GM12878 (cell line): ENCODE results near the gene GRIK4. TPM values are rescaled to one million over a fixed set of nuclear protein-coding genes. Genes with fewer than 3 reads are reported as not detected.

ENCODE experiments used
- ATAC-seq: fragments of 200-7000 bp; cut with Tn5 transposase; 3 replicates; pipeline ENCODE4 v1.9.1; 2020; ENCODE audit warnings: mild to moderate bottlenecking, moderate library complexity
- BruUV-seq: library from RNA; stranded (reverse); fragments of 400-500 nt; replicated peaks from 2 replicates; lab custom pipeline; 2021; lab: Mats Ljungman, UMichigan
- CTCF ChIA-PET: fragments of 300-600 bp; sonication (Branson Sonifier 250); formaldehyde crosslinking; extraction: SDS; loops from one replicate; lab custom pipeline; 2021; ENCODE audit warnings: inconsistent platforms; lab: Yijun Ruan, JAX
- POLR2A ChIA-PET: fragments of 350-600 bp; formaldehyde crosslinking; extraction: SDS; loops from one replicate; lab custom pipeline; 2021; ENCODE audit warnings: inconsistent platforms; lab: Charles Lee
- RAD21 ChIA-PET: fragments of 300-600 bp; sonication (Branson Sonifier 250); formaldehyde crosslinking; loops from one replicate; lab custom pipeline; 2023; ENCODE audit warnings: antibody characterized with exemption; ENCODE audit not compliant: unreplicated experiment; lab: Charles Lee
- SMC1A ChIA-PET: fragments of 300-600 bp; sonication (Branson Sonifier 250); formaldehyde crosslinking; loops from one replicate; lab custom pipeline; 2023; ENCODE audit not compliant: unreplicated experiment, uncharacterized antibody; lab: Charles Lee
- DNase-seq: peaks from one replicate; pipeline ENCODE4 v3.0.0-alpha.2; 2011; ENCODE audit warnings: low read depth, low spot score
- FAIRE-seq: peaks from 3 replicates; lab custom pipeline; 2011; peaks lifted over from hg19 to GRCh38; lab: Jason Lieb, UNC
- H2AFZ ChIP-seq: 2 replicates; pipeline ENCODE4 v1.6.0; 2011; ENCODE audit warnings: low read depth, low read length, control low read depth; ENCODE audit not compliant: control insufficient read depth
- H3K27ac ChIP-seq: 2 replicates; pipeline ENCODE4 v1.5.1; 2011; ENCODE audit warnings: control low read depth; ENCODE audit not compliant: control insufficient read depth, insufficient read depth
- H3K27me3 ChIP-seq, 2 experiments: replicated peaks in 1 of 2; 2 replicates each; pipeline versions ENCODE4 v1.6.0 to v1.6.1; 2011; ENCODE audit warnings: low read length in 1 of 2; ENCODE audit not compliant: control insufficient read depth in 2 of 2, insufficient read depth in 2 of 2
- H3K36me3 ChIP-seq, 2 experiments: 2 replicates each; pipeline ENCODE4 v1.5.1; 2011; ENCODE audit warnings: low read length in 1 of 2; ENCODE audit not compliant: control insufficient read depth in 2 of 2, insufficient read depth in 2 of 2
- H3K4me1 ChIP-seq: 2 replicates; pipeline ENCODE4 v1.6.1; 2011; ENCODE audit warnings: mild to moderate bottlenecking, low read length, moderate library complexity, mixed read lengths; ENCODE audit not compliant: control insufficient read depth, insufficient read depth
- H3K4me2 ChIP-seq: 2 replicates; pipeline ENCODE4 v1.6.0; 2011; ENCODE audit warnings: control low read depth; ENCODE audit not compliant: control insufficient read depth, insufficient read depth
- H3K4me3 ChIP-seq: fragments of 200-600 bp; sonication (generic); 2 replicates; pipeline ENCODE4 v1.5.1; 2016
- H3K79me2 ChIP-seq: 2 replicates; pipeline ENCODE4 v1.6.0; 2011; ENCODE audit warnings: low read length; ENCODE audit not compliant: control insufficient read depth, insufficient read depth
- H3K9ac ChIP-seq: 2 replicates; pipeline ENCODE4 v1.8.0; 2011; ENCODE audit warnings: low read length, control low read depth, mixed read lengths; ENCODE audit not compliant: control insufficient read depth, insufficient read depth
- H3K9me3 ChIP-seq: replicated peaks from 3 replicates; pipeline ENCODE4 v1.5.1; 2011; ENCODE audit warnings: mild to moderate bottlenecking, low read length; ENCODE audit not compliant: control insufficient read depth, insufficient read depth
- H4K20me1 ChIP-seq: 2 replicates; pipeline ENCODE4 v1.6.0; 2011; ENCODE audit not compliant: control insufficient read depth, insufficient read depth
- BRCA1 ChIP-seq: IDR thresholded peaks from 2 replicates; pipeline ENCODE4 v1.6.1; 2011; ENCODE audit warnings: low read depth, low read length, improper control_type of control experiment
- CHD2 ChIP-seq: IDR thresholded peaks from 2 replicates; pipeline ENCODE4 v1.6.1; 2011; ENCODE audit warnings: low read depth, low read length, improper control_type of control experiment, borderline replicate concordance
- CREB1 ChIP-seq: IDR thresholded peaks from 2 replicates; pipeline ENCODE4 v1.6.1; 2012; ENCODE audit warnings: low read depth, mild to moderate bottlenecking, inconsistent platforms
- PAX8 ChIP-seq: fragments of 450-650 bp; IDR thresholded peaks from 2 replicates; pipeline ENCODE4 v1.6.1; 2017; ENCODE audit warnings: mild to moderate bottlenecking, moderate library complexity
- WGBS: methylation state at CpG from one replicate; pipeline ENCODE4 v1.1.6; 2016; ENCODE audit warnings: low lambda C conversion rate; ENCODE audit not compliant: insufficient replicate concordance, insufficient coverage; ENCODE audit errors: missing lambda C conversion rate; 5-methylcytosine and 5-hydroxymethylcytosine counted together
- in situ Hi-C: fragments of 300-500 bp; cut with MboI; formaldehyde crosslinking; loops from 9 replicates; pipeline ENCODE4 v1.14.3; 2018; ENCODE audit warnings: mixed read lengths
- intact Hi-C: fragments of 100-400 bp; cut with micrococcal nuclease; formaldehyde crosslinking; loops from one replicate; pipeline ENCODE4 v1.14.2; 2022; ENCODE audit not compliant: unreplicated experiment
- polyA plus RNA-seq, 11 experiments: library from polyadenylated mRNA; depleted of rRNA in 4 of 11; unstranded in 6 of 11; stranded (reverse) in 5 of 11; fragments of >200 nt; fragmentation: Nextera tagmentation in 4 of 11; fragmentation: Illumina TruSeq in 1 of 11; extraction: Ambion mirVana in 4 of 11; extraction: Trizol in 1 of 11; gene quantifications; 1 replicate in 1 of 11; 2 replicates in 10 of 11; pipeline versions ENCODE4 v1.2.1 to v1.2.3, GENCODE V29; 2011 to 2016; ENCODE audit warnings: inconsistent platforms in 2 of 11, missing spikeins in 2 of 11, low read depth in 1 of 11
- total RNA-seq, 4 experiments: library from RNA; depleted of rRNA in 3 of 4; stranded (reverse); fragments of >200 nt in 3 of 4; fragmentation: Illumina TruSeq in 1 of 4; extraction: Trizol in 1 of 4; gene quantifications; 2 replicates each; pipeline versions ENCODE4 v1.2.1 to v1.2.3, GENCODE V29; 2013 to 2021
- TF ChIP-seq, protein P1 (sequence below): fragments of 150-350 bp; IDR thresholded peaks from 2 replicates; pipeline ENCODE4 v1.6.1; 2016; ENCODE audit warnings: low read depth, low read length

The GRIK4 gene
- total and polyA plus RNA-seq, 10 of the 15 experiments (the other 5 are each of a cell fraction or from before 2014, with no cell fraction given), result 0.33 to 3.6 (median 0.72) TPM

DNA sequence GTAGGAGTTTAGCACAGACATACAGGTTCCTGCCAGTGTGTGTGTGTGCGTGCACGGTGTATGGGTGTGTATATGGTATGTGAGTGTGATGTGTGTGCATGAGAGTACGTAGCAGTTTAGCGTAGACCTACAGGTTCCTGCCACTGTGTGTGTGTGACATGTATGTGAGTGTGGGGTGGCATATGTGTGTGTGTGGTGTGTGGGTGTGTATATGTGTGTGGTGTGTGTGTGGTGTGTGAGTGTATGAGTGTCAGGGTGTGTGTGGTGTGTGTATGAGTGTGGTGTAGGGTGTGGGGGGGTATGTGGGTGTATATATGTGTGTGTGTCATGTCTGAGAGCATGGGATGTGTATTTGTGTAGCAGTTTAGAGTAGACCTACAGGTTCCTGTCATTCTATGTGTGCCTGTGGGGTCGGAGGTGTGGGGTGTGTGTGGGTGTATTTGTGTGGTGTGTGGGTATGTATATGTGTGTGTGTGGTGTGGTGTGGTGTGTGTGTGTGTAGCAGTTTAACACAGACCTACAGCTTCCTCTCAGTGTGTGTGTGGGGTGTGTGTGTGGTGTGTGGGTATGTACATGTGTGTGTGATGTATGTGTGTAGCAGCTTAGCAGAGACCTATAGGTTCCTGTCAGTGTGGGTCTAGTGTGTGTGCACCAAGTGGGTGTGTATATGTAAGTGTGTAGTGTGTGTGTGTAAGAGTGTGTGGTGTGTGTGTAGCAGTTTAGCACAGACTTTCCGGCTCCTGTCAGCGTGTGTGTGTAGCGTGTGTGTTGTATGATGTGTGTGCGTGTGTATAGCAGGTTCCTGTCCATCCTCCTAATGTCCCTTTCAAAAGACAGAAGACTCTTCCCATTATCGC lies 480.5 kb downstream of the GRIK4 start:
- Histone ChIP-seq H3K4me2 (no peak overlapping the region), H3K27me3 (peaks cover 0 to 4% of the 10 kb centered on the region in 2 experiments; a peak in 3 of 4 replicates), H3K36me3 (no peaks in the 10 kb centered on the region), H3K27ac (no peak overlapping the region), H3K79me2 (no peaks in the 10 kb centered on the region), H3K9ac (no peak overlapping the region), H2AFZ (no peak overlapping the region), H4K20me1 (no peaks in the 10 kb centered on the region), H3K9me3 (no peaks in the 10 kb centered on the region), H3K4me3 (no peak overlapping the region), H3K4me1 (no peaks in the 10 kb centered on the region)
- POLR2A ChIA-PET, result no interaction called here
- no TSS peak for BruUV-seq
- intact Hi-C loops, result no loop called here
- CTCF ChIA-PET, result no interaction called here
- ATAC-seq (no peak), FAIRE-seq (no peak), DNase-seq (no peak)
- RAD21 ChIA-PET, result no interaction called here
- in situ Hi-C loops, result no loop called here
- SMC1A ChIA-PET, result interaction anchor here (1.2 kb wide), 1 partner anchor 45 kb away, joined by 5 read pairs; no protein-coding TSS in a partner anchor
- WGBS, result 65% methylated on average over 10 of the region's 10 CpGs
- TF ChIP-seq CREB1 (no peak), BRCA1 (no peak)

- no peaks in the 10 kb centered on the region for H4K20me1 ChIP-seq
- TF ChIP-seq, protein P1, sequence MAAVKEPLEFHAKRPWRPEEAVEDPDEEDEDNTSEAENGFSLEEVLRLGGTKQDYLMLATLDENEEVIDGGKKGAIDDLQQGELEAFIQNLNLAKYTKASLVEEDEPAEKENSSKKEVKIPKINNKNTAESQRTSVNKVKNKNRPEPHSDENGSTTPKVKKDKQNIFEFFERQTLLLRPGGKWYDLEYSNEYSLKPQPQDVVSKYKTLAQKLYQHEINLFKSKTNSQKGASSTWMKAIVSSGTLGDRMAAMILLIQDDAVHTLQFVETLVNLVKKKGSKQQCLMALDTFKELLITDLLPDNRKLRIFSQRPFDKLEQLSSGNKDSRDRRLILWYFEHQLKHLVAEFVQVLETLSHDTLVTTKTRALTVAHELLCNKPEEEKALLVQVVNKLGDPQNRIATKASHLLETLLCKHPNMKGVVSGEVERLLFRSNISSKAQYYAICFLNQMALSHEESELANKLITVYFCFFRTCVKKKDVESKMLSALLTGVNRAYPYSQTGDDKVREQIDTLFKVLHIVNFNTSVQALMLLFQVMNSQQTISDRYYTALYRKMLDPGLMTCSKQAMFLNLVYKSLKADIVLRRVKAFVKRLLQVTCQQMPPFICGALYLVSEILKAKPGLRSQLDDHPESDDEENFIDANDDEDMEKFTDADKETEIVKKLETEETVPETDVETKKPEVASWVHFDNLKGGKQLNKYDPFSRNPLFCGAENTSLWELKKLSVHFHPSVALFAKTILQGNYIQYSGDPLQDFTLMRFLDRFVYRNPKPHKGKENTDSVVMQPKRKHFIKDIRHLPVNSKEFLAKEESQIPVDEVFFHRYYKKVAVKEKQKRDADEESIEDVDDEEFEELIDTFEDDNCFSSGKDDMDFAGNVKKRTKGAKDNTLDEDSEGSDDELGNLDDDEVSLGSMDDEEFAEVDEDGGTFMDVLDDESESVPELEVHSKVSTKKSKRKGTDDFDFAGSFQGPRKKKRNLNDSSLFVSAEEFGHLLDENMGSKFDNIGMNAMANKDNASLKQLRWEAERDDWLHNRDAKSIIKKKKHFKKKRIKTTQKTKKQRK, result no peak
- TF ChIP-seq CHD2 (no peak), PAX8 (no peak)
- intact Hi-C loops (no loop called here), in situ Hi-C loops (no loop called here)
- RAD21 ChIA-PET, result interaction anchor here (0.7 kb wide), 1 partner anchor 117 kb away, joined by 3 read pairs; no protein-coding TSS in a partner anchor
- H3K27ac ChIP-seq, result no peak overlapping the region
- H3K9me3 ChIP-seq, result no peaks in the 10 kb centered on the region
- ATAC-seq, result no peak
- SMC1A ChIA-PET, result no interaction called here
- H3K27me3 ChIP-seq, result no peaks in the 10 kb centered on the region; a peak in 3 of 4 replicates
- no peak overlapping the region for H3K9ac ChIP-seq
- no peak for FAIRE-seq
- WGBS, result 0% methylated on average over 1 of the region's 1 CpG
- no peak overlapping the region for H3K4me2 ChIP-seq
- DNase-seq, result no peak
- no peaks in the 10 kb centered on the region for H3K36me3 ChIP-seq
- no peak overlapping the region for H2AFZ ChIP-seq
- H3K4me3 ChIP-seq, result no peak overlapping the region
- POLR2A ChIA-PET, result no interaction called here
- no peaks in the 10 kb centered on the region for H3K79me2 ChIP-seq
- BruUV-seq, result no TSS peak
- H3K4me1 ChIP-seq, result no peaks in the 10 kb centered on the region
- CTCF ChIA-PET, result no interaction called here
These were observed 482.7 kb downstream of the GRIK4 start for GRCh38 chr11:120994091-120994859.
